Dendritic cell treated with granulocyte-macrophage colony-stimulating factor and Interleukin-4, amounts not matched to agents 40 ng/mL and 50 ng/mL, for 4 days (primary cell): Measurements from ENCODE around the gene PRKN.
"Not testable (repeated sequence)": the region's sequence is repeated elsewhere in the genome, so short reads cannot be mapped to it uniquely, and the experiment has no call there.

Experiments
- H3K27ac Mint-ChIP-seq: one replicate; pipeline ENCODE4 v1.8.0; 2022; ENCODE audit warnings: mild to moderate bottlenecking, mixed read lengths
- H3K27me3 Mint-ChIP-seq: one replicate; pipeline ENCODE4 v1.8.0; 2022; ENCODE audit warnings: mild to moderate bottlenecking, mixed read lengths
- H3K36me3 Mint-ChIP-seq: one replicate; pipeline ENCODE4 v1.8.0; 2022; ENCODE audit warnings: low read depth, mixed read lengths
- H3K4me1 Mint-ChIP-seq: one replicate; pipeline ENCODE4 v1.8.0; 2022; ENCODE audit warnings: low read depth, mixed read lengths
- H3K4me3 Mint-ChIP-seq: one replicate; pipeline ENCODE4 v1.8.0; 2022; ENCODE audit warnings: mild to moderate bottlenecking, moderate library complexity, mixed read lengths
- H3K9me3 Mint-ChIP-seq: one replicate; pipeline ENCODE4 v1.8.0; 2022; ENCODE audit warnings: mixed read lengths
- intact Hi-C: fragments of 100-400 bp; cut with micrococcal nuclease; formaldehyde crosslinking; loops from one replicate; pipeline ENCODE4 v1.15.0; 2022

PRKN gene

GRCh38 chr6:161347125-161347524 lies 1380.4 kb downstream of the PRKN start:
- Mint-ChIP-seq H3K9me3 (no peaks in the 10 kb centered on the region), H3K36me3 (no peaks in the 10 kb centered on the region), H3K4me1 (peaks cover 4% of the 10 kb centered on the region), H3K27ac (no peak overlapping the region), H3K27me3 (peaks cover 2% of the 10 kb centered on the region), H3K4me3 (no peak overlapping the region)
- intact Hi-C loops: no loop called here

DNA sequence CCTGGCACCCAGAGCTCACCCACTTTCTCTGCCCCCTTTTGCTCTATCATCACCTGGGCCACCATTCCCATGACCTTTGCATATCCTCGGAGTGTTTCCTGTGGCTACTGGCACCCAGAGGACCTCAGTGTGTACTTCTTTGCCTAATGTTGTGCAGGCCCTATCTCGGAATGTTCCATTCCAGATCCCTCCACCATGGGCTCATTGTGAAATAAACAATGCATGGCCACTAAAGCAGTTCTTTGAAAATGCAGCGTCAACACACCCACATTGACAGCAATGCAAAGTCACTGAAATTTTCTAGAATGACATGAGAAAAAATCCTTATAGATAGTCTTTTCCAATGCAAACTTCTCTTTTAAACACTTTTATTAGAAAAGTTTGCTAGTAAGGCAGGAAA lies 1380.8 kb downstream of the PRKN start:
- Mint-ChIP-seq H3K4me1 (peaks cover under 1% of the 10 kb centered on the region), H3K9me3 (no peaks in the 10 kb centered on the region), H3K4me3 (no peak overlapping the region), H3K27me3 (peaks cover 2% of the 10 kb centered on the region), H3K27ac (no peak overlapping the region), H3K36me3 (no peaks in the 10 kb centered on the region)
- intact Hi-C loops: no loop called here

DNA sequence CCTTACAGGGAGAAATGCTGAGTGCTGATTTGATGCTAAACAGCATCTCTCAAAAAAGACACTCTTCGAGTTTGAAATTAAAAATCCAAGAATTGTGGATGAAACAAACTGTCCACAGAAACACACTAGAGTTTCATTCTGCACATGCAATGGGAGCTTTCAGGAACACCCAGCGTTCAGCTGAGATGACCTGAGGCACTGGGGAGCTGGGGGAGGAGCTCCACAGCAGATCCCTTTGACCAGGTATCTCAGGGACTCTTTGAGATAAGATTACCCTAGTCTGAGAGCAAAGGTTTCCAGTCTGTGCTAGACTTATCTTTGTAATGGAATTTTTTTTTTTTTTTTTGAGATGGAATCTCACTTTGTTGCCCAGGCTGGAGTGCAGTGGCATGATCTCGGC lies 1382.9 kb downstream of the PRKN start:
- no peak overlapping the region for H3K27ac Mint-ChIP-seq
- intact Hi-C loops: no loop called here
- no peaks in the 10 kb centered on the region for H3K36me3 Mint-ChIP-seq
- no peaks in the 10 kb centered on the region for H3K27me3 Mint-ChIP-seq
- no peaks in the 10 kb centered on the region for H3K4me1 Mint-ChIP-seq
- H3K4me3 Mint-ChIP-seq: no peak overlapping the region
- no peaks in the 10 kb centered on the region for H3K9me3 Mint-ChIP-seq

GRCh38 chr6:161342039-161342438 lies 1385.5 kb downstream of the PRKN start:
- Mint-ChIP-seq H3K27ac (no peak overlapping the region), H3K4me3 (no peak overlapping the region), H3K36me3 (no peaks in the 10 kb centered on the region), H3K27me3 (no peaks in the 10 kb centered on the region), H3K9me3 (no peaks in the 10 kb centered on the region), H3K4me1 (no peaks in the 10 kb centered on the region)
- intact Hi-C loops: no loop called here

GRCh38 chr6:161341638-161342037 lies 1385.9 kb downstream of the PRKN start:
- H3K36me3 Mint-ChIP-seq: no peaks in the 10 kb centered on the region
- no peaks in the 10 kb centered on the region for H3K9me3 Mint-ChIP-seq
- no peaks in the 10 kb centered on the region for H3K27me3 Mint-ChIP-seq
- H3K27ac Mint-ChIP-seq: no peak overlapping the region
- H3K4me1 Mint-ChIP-seq: no peaks in the 10 kb centered on the region
- intact Hi-C loops: no loop called here
- H3K4me3 Mint-ChIP-seq: no peak overlapping the region

- Mint-ChIP-seq H3K9me3 (no peaks in the 10 kb centered on the region), H3K27me3 (no peaks in the 10 kb centered on the region), H3K4me1 (no peaks in the 10 kb centered on the region), H3K27ac (no peak overlapping the region), H3K4me3 (no peak overlapping the region), H3K36me3 (no peaks in the 10 kb centered on the region)
- intact Hi-C loops: no loop called here
Observed at GRCh38 chr6:161338015-161338414, 1389.6 kb downstream of the PRKN start.

- Mint-ChIP-seq H3K4me3 (no peak overlapping the region), H3K27me3 (no peaks in the 10 kb centered on the region), H3K36me3 (no peaks in the 10 kb centered on the region), H3K27ac (no peak overlapping the region), H3K9me3 (no peaks in the 10 kb centered on the region), H3K4me1 (no peaks in the 10 kb centered on the region)
- intact Hi-C loops: no loop called here
Observed at GRCh38 chr6:161336479-161336878, 1391.1 kb downstream of the PRKN start.

DNA sequence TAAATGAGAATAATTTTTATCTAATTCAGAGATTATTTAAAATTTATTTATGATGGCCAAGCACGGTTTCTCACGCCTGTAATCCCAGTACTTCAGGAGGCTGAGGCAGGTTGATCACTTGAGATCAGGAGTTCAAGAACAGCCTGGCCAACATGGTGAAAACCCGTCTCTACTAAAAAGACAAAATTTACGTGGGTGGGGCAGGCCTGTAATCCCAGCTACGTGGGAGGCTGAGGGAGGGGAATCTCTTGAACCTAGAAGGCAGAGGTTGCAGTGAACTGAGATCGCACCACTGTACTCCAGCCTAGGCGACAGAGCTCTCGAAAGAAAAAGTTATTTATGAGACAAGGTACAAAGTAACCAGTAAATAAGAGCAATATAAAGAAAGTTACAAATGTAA lies 1394.2 kb downstream of the PRKN start:
- no peaks in the 10 kb centered on the region for H3K4me1 Mint-ChIP-seq
- H3K4me3 Mint-ChIP-seq: no peak overlapping the region
- intact Hi-C loops: no loop called here
- no peaks in the 10 kb centered on the region for H3K9me3 Mint-ChIP-seq
- H3K27ac Mint-ChIP-seq: no peak overlapping the region
- H3K27me3 Mint-ChIP-seq: no peaks in the 10 kb centered on the region
- H3K36me3 Mint-ChIP-seq: no peaks in the 10 kb centered on the region

DNA sequence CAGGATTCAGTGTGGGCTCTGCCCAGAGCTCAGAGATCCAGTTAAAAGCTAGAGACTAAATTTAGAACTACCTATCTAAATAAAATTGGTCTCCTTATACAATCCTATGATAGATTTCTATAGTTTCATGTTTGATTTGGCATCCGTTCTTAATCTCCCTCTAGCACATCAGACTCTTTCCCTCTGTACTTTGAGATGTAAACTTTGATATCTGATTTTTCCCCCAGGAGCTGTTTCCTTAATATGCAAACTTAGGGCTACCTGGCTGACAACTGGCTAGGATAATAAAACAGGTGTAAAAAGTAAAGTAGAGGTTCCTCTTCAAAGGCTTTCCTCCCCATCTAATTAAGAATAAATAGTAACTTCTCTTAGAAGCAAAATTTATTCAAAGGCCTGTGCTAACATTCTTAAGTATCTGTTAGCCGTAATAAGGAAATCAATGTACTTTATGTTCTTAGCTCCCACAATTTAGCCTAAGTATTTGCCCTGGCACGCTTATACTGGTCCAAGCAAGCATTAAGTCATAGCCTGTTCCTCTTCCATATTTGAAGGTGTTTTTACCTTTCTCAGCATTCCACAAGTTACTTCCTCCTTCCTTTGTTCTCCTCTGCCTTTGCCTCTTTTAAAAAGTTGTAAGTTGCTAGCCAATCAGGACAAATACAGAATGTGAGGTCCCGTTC lies 1396.0 kb downstream of the PRKN start:
- intact Hi-C loops, H3K36me3 Mint-ChIP-seq, H3K27ac Mint-ChIP-seq, H3K9me3 Mint-ChIP-seq, H3K4me3 Mint-ChIP-seq, H3K27me3 Mint-ChIP-seq, H3K4me1 Mint-ChIP-seq: not testable (repeated sequence)

DNA sequence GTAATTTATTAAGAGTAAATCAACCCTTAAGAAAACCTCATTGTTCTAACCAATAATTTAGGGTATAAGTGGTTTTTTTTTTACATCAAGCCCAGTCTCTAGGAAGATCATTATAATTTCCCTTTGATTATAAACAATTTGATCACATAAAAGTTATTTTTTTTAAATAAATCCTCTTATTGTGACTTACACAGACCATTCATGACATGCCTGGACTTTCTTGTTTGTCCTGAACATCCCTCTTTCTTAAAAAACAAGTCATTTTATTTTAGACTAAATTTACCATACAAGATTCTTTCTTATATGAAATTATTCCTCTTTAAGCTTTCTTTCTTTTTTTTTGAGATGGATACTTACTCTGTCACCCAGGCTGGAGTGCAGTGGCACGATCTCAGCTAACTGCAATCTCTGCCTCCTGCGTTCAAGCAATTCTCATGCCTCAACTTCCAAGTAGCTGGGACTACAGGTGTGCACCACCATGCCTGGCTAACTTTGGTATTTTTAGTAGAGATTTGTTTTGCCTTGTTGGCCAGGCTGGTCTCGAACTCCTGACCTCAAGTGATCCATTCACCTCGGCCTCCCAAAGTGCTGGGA lies 1400.1 kb downstream of the PRKN start:
- intact Hi-C loops: no loop called here
- H3K4me3 Mint-ChIP-seq: no peak overlapping the region
- H3K4me1 Mint-ChIP-seq: no peaks in the 10 kb centered on the region
- H3K9me3 Mint-ChIP-seq: peaks cover 11% of the 10 kb centered on the region
- no peaks in the 10 kb centered on the region for H3K36me3 Mint-ChIP-seq
- no peak overlapping the region for H3K27ac Mint-ChIP-seq
- no peaks in the 10 kb centered on the region for H3K27me3 Mint-ChIP-seq

- no peak overlapping the region for H3K27ac Mint-ChIP-seq
- H3K27me3 Mint-ChIP-seq: peaks cover 4% of the 10 kb centered on the region
- no peaks in the 10 kb centered on the region for H3K4me1 Mint-ChIP-seq
- no peak overlapping the region for H3K4me3 Mint-ChIP-seq
- H3K36me3 Mint-ChIP-seq: no peaks in the 10 kb centered on the region
- peaks cover 15% of the 10 kb centered on the region for H3K9me3 Mint-ChIP-seq
- intact Hi-C loops: no loop called here
Observed at GRCh38 chr6:161319231-161319630, 1408.3 kb downstream of the PRKN start.

- no peak overlapping the region for H3K4me3 Mint-ChIP-seq
- intact Hi-C loops: no loop called here
- H3K27ac Mint-ChIP-seq: no peak overlapping the region
- H3K4me1 Mint-ChIP-seq: no peaks in the 10 kb centered on the region
- H3K27me3 Mint-ChIP-seq: peaks cover 4% of the 10 kb centered on the region
- H3K9me3 Mint-ChIP-seq: peaks cover 17% of the 10 kb centered on the region
- no peaks in the 10 kb centered on the region for H3K36me3 Mint-ChIP-seq
Observed at GRCh38 chr6:161318456-161318855, 1409.1 kb downstream of the PRKN start.

- no peak overlapping the region for H3K4me3 Mint-ChIP-seq
- no peaks in the 10 kb centered on the region for H3K4me1 Mint-ChIP-seq
Observed at GRCh38 chr6:161316531-161316930, 1411.0 kb downstream of the PRKN start.

GRCh38 chr6:161315246-161315917 lies 1412.2 kb downstream of the PRKN start:
- H3K4me1 Mint-ChIP-seq, intact Hi-C loops, H3K27me3 Mint-ChIP-seq, H3K27ac Mint-ChIP-seq, H3K36me3 Mint-ChIP-seq, H3K4me3 Mint-ChIP-seq: not testable (repeated sequence)
- H3K9me3 Mint-ChIP-seq: peaks cover 17% of the 10 kb centered on the region

More at GRCh38 chr6:161316531-161316930, 1411.0 kb downstream of the PRKN start:
- H3K9me3 Mint-ChIP-seq: peaks cover 17% of the 10 kb centered on the region
- H3K27me3 Mint-ChIP-seq: peaks cover 7% of the 10 kb centered on the region
- H3K27ac Mint-ChIP-seq: no peak overlapping the region
- H3K36me3 Mint-ChIP-seq: no peaks in the 10 kb centered on the region
- intact Hi-C loops: no loop called here
